ENCODE measurements around the gene SLC38A3.

GRCh38 chr3:50241163-50241562 is 36.1 kb downstream of the SLC38A3 start:
- TF ChIP-seq CTCF (IDR thresholded peaks at IDR 0.05) (no peak), POLR2A (IDR thresholded peaks at IDR 0.05) (no peak)
